ENCODE data around the gene KCMF1.

DNA sequence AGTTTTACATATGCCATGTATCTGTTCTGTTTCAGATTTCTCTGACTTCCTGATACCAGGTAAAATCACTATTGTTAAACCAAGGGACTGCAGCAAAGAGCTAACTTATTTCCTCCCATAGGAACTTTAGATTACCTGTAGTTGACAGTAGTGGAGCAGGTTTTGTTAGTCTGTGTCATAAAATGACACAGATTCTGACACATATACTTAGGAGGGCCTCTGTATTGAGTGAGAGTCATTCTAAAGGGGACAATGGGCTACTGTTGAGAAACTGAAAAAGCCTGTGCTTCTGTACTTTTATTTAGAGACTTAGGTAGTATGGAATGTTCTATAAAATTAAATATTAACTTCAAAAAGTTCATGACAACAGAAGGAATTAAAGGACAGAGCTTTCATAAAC, 48.2 kb downstream of the KCMF1 start:
- TF ChIP-seq POLR2A (IDR thresholded peaks at IDR 0.05), result no peak
- no peak for TF ChIP-seq POLR2AphosphoS5 (IDR thresholded peaks at IDR 0.05)
- TF ChIP-seq CTCF (IDR thresholded peaks at IDR 0.05), result no peak

Data from upper lobe of left lung (tissue), 4 donors.